GM18507 (cell line): Measurements from ENCODE around the gene CLEC16A.

Source experiments
- DNase-seq: peaks from one replicate; pipeline ENCODE4 v3.0.0; 2011; ENCODE audit warnings: low read depth; ENCODE audit not compliant: insufficient read length; ENCODE audit errors: extremely low spot score
- FAIRE-seq: peaks from 2 replicates; lab custom pipeline; 2011; peaks lifted over from hg19 to GRCh38; lab: Jason Lieb, UNC

Gene CLEC16A

GRCh38 chr16:11066261-11066870 is 122.0 kb downstream of the CLEC16A start:
- DNase-seq (no peak), FAIRE-seq (no peak)

- FAIRE-seq (no peak), DNase-seq (no peak)
Observed at GRCh38 chr16:11067266-11067665, 122.9 kb downstream of the CLEC16A start.

- DNase-seq: no peak
- no peak for FAIRE-seq
Observed at GRCh38 chr16:11067697-11068141, 123.4 kb downstream of the CLEC16A start.

- DNase-seq (no peak), FAIRE-seq (no peak)
Observed at GRCh38 chr16:11071829-11072228, 127.5 kb downstream of the CLEC16A start.

- DNase-seq (no peak), FAIRE-seq (no peak)
Observed at GRCh38 chr16:11072420-11073153, 128.2 kb downstream of the CLEC16A start.

- FAIRE-seq (no peak), DNase-seq (no peak)
Observed at GRCh38 chr16:11073407-11073999, 129.1 kb downstream of the CLEC16A start.

- FAIRE-seq (no peak), DNase-seq (no peak)
Observed at GRCh38 chr16:11074131-11074530, 129.8 kb downstream of the CLEC16A start.

GRCh38 chr16:11075163-11075562 is 130.8 kb downstream of the CLEC16A start:
- FAIRE-seq (no peak), DNase-seq (no peak)

GRCh38 chr16:11076259-11077018 is 132.1 kb downstream of the CLEC16A start:
- FAIRE-seq: peak; percentile 94
- DNase-seq: peak; percentile 64

- no peak for FAIRE-seq
- DNase-seq: no peak
Observed at GRCh38 chr16:11078812-11079459, 134.6 kb downstream of the CLEC16A start.

- peak; percentile 39 for FAIRE-seq
- DNase-seq: no peak
Observed at GRCh38 chr16:11079652-11080187, 135.4 kb downstream of the CLEC16A start.

- no peak for FAIRE-seq
- DNase-seq: no peak
Observed at GRCh38 chr16:11080327-11080967, 136.1 kb downstream of the CLEC16A start.

GRCh38 chr16:11080999-11081630 is 136.8 kb downstream of the CLEC16A start:
- no peak for FAIRE-seq
- no peak for DNase-seq

GRCh38 chr16:11082108-11082859 is 137.9 kb downstream of the CLEC16A start:
- FAIRE-seq (no peak), DNase-seq (no peak)

- DNase-seq: no peak
- FAIRE-seq: no peak
Observed at GRCh38 chr16:11082860-11083388, 138.6 kb downstream of the CLEC16A start.

- no peak for FAIRE-seq
- DNase-seq: no peak
Observed at GRCh38 chr16:11084484-11084875, 140.1 kb downstream of the CLEC16A start.

GRCh38 chr16:11084876-11085485 is 140.6 kb downstream of the CLEC16A start:
- DNase-seq (no peak), FAIRE-seq (no peak)
